ENCODE results near the gene JDP2. TPM values are rescaled to one million over a fixed set of nuclear protein-coding genes. Genes with fewer than 3 reads are reported as not detected.

The JDP2 gene
- total RNA-seq, 2 donors from 2014 or later, result 0.86 to 1.4 TPM

DNA sequence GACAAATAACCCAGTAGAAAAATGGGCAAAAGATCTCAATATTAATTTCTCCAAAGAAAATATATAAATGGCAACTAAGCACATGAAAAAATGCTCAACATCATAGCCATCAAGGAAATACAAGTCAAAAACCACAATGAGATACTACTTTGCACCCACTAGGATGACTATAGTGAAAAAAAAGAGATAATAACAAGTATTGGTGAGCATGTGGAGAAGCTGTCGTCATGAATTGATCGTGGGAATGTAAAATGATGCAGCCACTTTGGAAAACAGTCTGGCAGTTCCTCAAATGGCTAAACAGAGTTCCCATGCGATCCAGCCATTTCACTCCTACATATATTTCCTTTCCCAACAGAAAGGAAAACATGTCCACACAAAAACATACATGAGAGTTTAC is 18.1 kb downstream of the JDP2 start:
- no peak for ATAC-seq

DNA sequence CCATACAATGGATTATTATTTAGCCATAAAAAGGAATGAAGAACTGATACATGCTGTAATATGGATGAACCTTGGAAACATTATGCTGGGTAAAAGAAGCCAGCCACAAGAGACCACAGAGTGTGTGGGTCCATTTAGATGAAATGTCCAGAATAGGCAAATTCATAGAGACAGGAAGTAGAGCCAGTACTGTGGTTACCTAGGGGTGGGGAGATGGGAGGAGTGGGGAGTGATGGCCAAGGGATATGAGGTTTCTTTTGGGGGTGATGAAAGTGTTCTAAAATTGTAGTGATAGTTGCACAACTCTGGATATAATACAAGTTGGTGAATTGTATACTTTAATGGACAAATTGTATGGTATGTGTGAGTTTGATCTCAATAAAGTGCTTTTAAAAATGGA is 18.6 kb downstream of the JDP2 start:
- Mint-ChIP-seq H3K4me3 (no peak overlapping the region), H3K27ac (no peak overlapping the region), H3K27me3 (peaks cover 38% of the 10 kb centered on the region), H3K4me1 (peaks cover 6% of the 10 kb centered on the region), H3K36me3 (ENCODE audit: low read depth) (peaks cover 8% of the 10 kb centered on the region)
- no peaks in the 10 kb centered on the region for H3K9me3 ChIP-seq (ENCODE audit: control insufficient read depth, low read length, poor library complexity, severe bottlenecking)
- DNase-seq (no peak), ATAC-seq (no peak)

More for the DNA sequence above, 18.1 kb downstream of the JDP2 start:
- no peak overlapping the region for H3K27ac Mint-ChIP-seq
- no peaks in the 10 kb centered on the region for H3K9me3 ChIP-seq (ENCODE audit: control insufficient read depth, low read length, poor library complexity, severe bottlenecking)
- H3K27me3 Mint-ChIP-seq, result peaks cover 34% of the 10 kb centered on the region
- H3K4me3 Mint-ChIP-seq, result no peak overlapping the region
- DNase-seq, result no peak
- peaks cover 6% of the 10 kb centered on the region for H3K4me1 Mint-ChIP-seq
- H3K36me3 Mint-ChIP-seq (ENCODE audit: low read depth), result peaks cover 3% of the 10 kb centered on the region

DNA sequence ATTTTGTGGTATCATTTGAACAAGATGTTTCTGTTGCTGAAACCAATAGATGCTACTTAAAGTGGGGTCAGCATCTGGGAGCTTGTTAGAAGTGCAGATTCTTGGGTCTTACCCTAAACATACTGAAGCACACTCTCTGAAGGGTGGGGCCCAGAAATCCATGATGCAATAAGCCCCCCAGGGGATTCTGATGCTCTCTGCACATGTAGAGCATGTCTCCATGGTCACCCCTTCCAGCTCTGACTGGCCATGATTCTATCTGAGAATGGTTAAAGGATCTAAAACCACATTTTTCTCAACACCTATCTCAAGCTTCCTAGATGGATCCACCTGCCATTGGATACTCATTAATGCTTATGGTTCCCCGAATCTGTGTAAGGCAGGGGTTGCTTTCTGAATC is 20.4 kb downstream of the JDP2 start:
- no peak for ATAC-seq
- H3K4me3 Mint-ChIP-seq, result no peak overlapping the region
- no peaks in the 10 kb centered on the region for H3K9me3 ChIP-seq (ENCODE audit: control insufficient read depth, low read length, poor library complexity, severe bottlenecking)
- peaks cover 6% of the 10 kb centered on the region for H3K4me1 Mint-ChIP-seq
- DNase-seq, result no peak
- peaks cover 33% of the 10 kb centered on the region for H3K27me3 Mint-ChIP-seq
- H3K27ac Mint-ChIP-seq, result no peak overlapping the region
- peaks cover 8% of the 10 kb centered on the region for H3K36me3 Mint-ChIP-seq (ENCODE audit: low read depth)

DNA sequence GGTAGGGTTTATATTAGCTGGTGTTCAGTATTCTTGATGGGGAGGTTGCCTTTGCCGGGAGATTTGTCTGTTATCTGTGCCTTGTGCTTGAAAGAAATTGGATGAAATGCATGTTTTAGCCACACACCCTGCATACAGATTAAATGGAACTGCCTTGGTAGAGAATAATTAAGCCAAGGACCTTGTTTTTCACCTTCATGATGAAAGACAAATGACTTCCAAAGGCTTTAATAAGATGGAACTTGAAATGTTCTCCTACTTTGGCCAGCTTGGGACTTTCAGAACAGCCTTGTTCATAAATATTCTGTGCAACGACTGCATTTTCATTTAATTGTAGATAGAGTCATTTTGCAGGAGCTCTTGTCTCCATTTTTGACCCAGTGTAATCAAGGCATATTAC is 21.2 kb downstream of the JDP2 start:
- ATAC-seq, result no peak
- Mint-ChIP-seq H3K27ac (no peak overlapping the region), H3K4me3 (no peak overlapping the region)

DNA sequence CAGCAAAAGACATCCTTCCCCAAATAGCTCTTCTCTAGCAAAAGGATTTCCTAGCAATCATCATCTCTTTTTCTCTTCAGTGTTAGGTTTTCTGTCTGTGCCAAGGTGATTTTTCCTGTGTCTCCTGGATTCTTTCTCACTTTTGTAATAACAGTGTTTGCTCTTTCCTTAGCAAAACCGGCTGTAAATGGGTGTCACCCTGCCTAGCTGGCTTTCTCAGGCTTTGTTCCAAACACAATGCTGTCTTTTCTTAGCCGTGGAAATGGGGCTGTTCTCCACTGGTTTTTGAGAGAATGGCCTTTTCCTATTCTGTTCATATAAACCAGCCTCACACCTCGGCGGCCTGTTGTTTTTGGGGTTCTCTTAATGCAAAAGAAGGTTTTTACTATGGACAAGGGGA is 21.9 kb downstream of the JDP2 start:
- Mint-ChIP-seq H3K27me3 (peaks cover 41% of the 10 kb centered on the region), H3K4me1 (peaks cover 8% of the 10 kb centered on the region), H3K36me3 (ENCODE audit: low read depth) (peaks cover 8% of the 10 kb centered on the region), H3K27ac (no peak overlapping the region), H3K4me3 (no peak overlapping the region)
- no peak for DNase-seq
- H3K9me3 ChIP-seq (ENCODE audit: control insufficient read depth, low read length, poor library complexity, severe bottlenecking), result no peaks in the 10 kb centered on the region
- no peak for ATAC-seq

More for the DNA sequence above, 21.2 kb downstream of the JDP2 start:
- peaks cover 8% of the 10 kb centered on the region for H3K36me3 Mint-ChIP-seq (ENCODE audit: low read depth)
- H3K9me3 ChIP-seq (ENCODE audit: control insufficient read depth, low read length, poor library complexity, severe bottlenecking), result no peaks in the 10 kb centered on the region
- DNase-seq, result no peak
- H3K27me3 Mint-ChIP-seq, result peaks cover 41% of the 10 kb centered on the region
- H3K4me1 Mint-ChIP-seq, result peaks cover 6% of the 10 kb centered on the region

DNA sequence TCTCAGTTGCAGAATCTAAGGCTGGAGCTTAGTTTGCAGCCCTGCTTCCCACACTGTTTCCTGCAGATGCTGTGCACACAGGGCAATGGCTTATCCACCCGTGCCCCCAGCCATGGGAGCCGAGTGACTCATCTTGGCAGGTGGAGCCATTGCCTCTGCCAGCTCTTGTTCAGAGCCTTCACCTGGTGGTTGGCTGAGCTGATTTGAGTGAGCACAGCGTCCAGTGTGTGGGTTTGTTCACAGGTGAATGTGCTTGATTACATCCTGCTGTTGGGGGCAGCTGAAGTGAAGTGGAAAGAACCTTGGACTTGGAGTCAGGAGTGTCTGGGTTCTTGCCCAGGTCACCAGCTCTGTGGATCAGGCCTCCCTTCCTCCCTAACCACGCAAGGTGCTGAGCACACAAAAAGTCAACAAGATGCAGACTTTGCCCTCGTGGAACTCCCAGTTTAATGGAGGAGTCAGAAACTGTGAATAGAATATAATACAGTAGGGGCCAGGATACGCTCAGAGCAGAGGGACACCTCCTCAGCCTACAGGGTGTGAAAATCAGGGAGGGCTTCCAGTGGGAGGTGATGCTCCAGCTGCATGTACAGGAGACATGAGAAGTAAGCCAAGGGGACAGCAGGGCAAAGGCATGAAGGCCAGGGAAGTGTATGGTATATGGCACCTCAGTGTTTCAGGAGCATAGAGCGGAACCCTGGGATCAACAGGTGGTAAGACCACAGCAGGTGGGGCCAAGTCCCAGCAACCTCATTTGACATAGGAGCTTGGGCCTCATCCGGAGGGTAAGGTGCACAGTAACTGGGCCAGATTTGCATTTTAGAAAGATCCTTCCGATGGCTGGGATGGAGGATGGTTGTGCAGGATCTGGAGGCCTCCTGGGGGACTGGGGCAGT is 22.8 kb downstream of the JDP2 start:
- H3K36me3 Mint-ChIP-seq (ENCODE audit: low read depth), result peaks cover 8% of the 10 kb centered on the region

DNA sequence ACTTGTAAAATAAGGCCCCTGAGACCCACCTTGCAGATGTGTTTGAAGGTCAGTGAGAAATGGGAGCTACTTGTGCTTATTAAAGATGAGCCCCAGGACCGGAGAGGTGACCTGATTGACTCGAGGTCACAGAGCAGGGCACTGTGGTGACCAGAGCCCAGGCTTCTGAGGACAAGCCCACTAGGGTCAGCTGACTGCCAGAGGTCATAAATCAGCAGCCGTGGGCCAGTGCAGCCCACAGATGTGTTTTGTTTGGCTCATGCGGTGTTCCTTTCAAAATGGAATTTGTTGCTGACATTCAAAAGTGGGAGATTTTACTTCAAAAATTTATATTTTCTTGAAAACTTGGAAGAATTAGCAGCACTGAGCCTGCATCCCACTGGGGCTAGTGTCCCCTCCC is 24.5 kb downstream of the JDP2 start:
- Mint-ChIP-seq H3K4me1 (peaks cover 7% of the 10 kb centered on the region), H3K27me3 (peaks cover 44% of the 10 kb centered on the region), H3K27ac (no peak overlapping the region), H3K4me3 (no peak overlapping the region), H3K36me3 (ENCODE audit: low read depth) (peaks cover 11% of the 10 kb centered on the region)
- no peaks in the 10 kb centered on the region for H3K9me3 ChIP-seq (ENCODE audit: control insufficient read depth, low read length, poor library complexity, severe bottlenecking)
- no peak for DNase-seq
- no peak for ATAC-seq

More for the DNA sequence above, 22.8 kb downstream of the JDP2 start:
- DNase-seq (no peak), ATAC-seq (no peak)
- no peak overlapping the region for H3K4me3 Mint-ChIP-seq
- no peaks in the 10 kb centered on the region for H3K9me3 ChIP-seq (ENCODE audit: control insufficient read depth, low read length, poor library complexity, severe bottlenecking)
- peaks cover 8% of the 10 kb centered on the region for H3K4me1 Mint-ChIP-seq
- peaks cover 41% of the 10 kb centered on the region for H3K27me3 Mint-ChIP-seq
- H3K27ac Mint-ChIP-seq, result no peak overlapping the region

DNA sequence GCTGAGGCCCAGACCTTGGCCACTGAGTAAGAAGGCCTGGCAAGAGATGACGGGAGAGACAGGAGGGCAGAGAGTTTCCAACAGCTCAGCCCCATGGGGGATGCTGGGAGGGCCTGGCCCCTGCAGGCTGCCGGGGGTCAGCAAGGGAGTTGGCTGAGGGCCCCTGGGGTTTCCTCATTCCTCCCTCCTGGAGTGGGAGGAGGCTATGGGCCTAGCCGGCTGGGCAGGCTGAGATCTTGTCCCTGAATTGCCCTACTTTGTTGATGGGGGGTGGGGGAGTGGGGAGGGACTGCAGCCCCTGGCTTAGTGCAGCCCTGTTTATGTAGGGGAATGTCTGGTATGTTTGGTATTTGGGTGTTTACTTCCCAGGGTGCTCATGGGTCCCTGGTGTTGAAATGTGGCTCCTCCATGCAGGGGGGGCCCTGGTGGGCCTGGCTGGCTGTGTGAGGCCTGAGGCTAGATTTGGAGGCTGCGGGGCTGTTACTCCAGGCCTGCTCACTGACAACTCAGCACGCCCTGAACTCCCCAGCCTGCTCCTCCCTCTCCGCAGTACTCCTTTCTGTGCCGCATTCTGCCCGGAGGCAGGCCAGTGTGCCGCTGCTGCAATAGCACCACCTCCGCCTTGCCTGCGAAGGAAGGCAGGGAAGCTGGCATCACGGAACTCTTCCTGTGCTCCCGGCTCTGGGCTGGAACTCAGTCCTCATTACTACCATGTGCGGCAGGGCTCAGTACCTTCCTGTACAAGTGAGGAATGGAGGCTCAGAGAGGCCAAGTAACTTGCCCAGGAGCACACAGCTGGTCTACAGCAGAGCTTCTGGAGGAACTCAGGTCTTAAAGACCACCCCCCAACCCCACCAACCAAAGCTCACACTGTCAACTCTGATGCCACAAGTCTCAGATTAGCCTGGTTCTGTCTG is 25.3 kb downstream of the JDP2 start:
- DNase-seq (no peak), ATAC-seq (no peak)
- no peaks in the 10 kb centered on the region for H3K9me3 ChIP-seq (ENCODE audit: control insufficient read depth, low read length, poor library complexity, severe bottlenecking)
- peaks cover 11% of the 10 kb centered on the region for H3K36me3 Mint-ChIP-seq (ENCODE audit: low read depth)
- no peak overlapping the region for H3K4me3 Mint-ChIP-seq
- H3K27ac Mint-ChIP-seq, result peak overlapping the region; percentile 47
- H3K4me1 Mint-ChIP-seq, result peaks cover 7% of the 10 kb centered on the region
- H3K27me3 Mint-ChIP-seq, result peaks cover 44% of the 10 kb centered on the region

DNA sequence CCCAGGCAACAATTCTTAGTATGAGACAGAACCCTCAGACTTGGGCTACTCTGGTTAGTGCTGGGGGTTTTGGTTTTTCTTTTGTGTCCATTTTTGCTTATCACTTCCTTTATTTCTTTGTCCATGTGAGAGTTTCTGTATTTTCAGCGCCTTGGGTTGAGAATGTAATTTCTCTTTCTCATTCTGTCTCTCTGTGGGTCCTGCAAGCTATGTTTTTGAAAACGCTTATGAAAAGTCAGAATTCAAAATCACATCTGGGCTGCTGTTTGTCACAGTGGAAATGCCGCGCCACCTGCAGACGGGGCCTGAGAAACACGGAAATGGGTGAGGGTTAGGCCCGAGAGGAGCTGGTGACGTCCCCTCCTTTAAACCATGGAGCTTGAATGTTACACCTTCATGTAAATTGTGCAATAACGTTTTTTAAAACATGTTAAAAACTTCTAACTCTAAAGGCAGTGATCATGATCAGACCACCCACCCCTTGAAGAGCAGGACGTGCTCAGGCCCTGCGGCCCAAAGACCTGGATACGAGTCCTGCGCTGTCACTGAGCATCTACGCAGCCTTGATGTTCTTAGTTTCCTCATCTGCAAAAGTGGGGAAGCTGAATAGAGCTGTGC is 26.1 kb downstream of the JDP2 start:
- peaks cover 12% of the 10 kb centered on the region for H3K4me1 Mint-ChIP-seq

DNA sequence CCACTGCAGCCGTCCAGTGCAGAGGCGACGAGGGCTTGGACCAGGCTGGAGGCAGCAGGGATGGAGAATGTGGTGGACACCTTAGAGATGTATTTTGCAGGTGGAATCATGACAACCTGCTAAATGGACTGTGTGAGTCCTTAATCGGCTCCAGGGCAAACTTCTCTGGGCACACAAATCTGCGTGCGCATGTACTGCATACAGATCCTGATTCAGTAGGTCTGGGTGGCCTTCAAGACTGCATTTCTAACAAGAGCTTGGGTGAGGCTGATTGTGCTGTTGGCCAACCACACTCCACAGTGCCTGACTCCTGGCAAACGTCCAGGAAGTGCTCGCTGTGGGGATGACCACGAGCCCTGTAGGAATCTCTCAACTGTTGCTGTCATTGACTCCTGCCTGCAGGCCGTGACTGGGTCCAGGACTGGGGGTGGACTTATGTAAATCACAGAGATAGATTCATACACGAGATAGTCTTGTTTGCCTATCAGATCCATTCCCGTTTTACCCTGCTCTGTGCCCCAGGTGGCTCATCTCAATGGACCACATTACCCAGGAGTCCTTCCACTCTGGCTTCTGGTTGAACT is 27.2 kb downstream of the JDP2 start:
- H3K36me3 Mint-ChIP-seq (ENCODE audit: low read depth), result peaks cover 11% of the 10 kb centered on the region
- no peak for DNase-seq
- H3K4me1 Mint-ChIP-seq, result peaks cover 13% of the 10 kb centered on the region
- H3K27me3 Mint-ChIP-seq, result peaks cover 30% of the 10 kb centered on the region
- H3K4me3 Mint-ChIP-seq, result no peak overlapping the region
- ATAC-seq, result no peak
- H3K27ac Mint-ChIP-seq, result no peak overlapping the region
- H3K9me3 ChIP-seq (ENCODE audit: control insufficient read depth, low read length, poor library complexity, severe bottlenecking), result no peaks in the 10 kb centered on the region

More for the DNA sequence above, 26.1 kb downstream of the JDP2 start:
- no peak for ATAC-seq
- H3K36me3 Mint-ChIP-seq (ENCODE audit: low read depth), result peaks cover 11% of the 10 kb centered on the region
- peaks cover 39% of the 10 kb centered on the region for H3K27me3 Mint-ChIP-seq
- H3K9me3 ChIP-seq (ENCODE audit: control insufficient read depth, low read length, poor library complexity, severe bottlenecking), result no peaks in the 10 kb centered on the region
- no peak for DNase-seq
- H3K4me3 Mint-ChIP-seq, result no peak overlapping the region
- H3K27ac Mint-ChIP-seq, result peak overlapping the region; percentile 47

DNA sequence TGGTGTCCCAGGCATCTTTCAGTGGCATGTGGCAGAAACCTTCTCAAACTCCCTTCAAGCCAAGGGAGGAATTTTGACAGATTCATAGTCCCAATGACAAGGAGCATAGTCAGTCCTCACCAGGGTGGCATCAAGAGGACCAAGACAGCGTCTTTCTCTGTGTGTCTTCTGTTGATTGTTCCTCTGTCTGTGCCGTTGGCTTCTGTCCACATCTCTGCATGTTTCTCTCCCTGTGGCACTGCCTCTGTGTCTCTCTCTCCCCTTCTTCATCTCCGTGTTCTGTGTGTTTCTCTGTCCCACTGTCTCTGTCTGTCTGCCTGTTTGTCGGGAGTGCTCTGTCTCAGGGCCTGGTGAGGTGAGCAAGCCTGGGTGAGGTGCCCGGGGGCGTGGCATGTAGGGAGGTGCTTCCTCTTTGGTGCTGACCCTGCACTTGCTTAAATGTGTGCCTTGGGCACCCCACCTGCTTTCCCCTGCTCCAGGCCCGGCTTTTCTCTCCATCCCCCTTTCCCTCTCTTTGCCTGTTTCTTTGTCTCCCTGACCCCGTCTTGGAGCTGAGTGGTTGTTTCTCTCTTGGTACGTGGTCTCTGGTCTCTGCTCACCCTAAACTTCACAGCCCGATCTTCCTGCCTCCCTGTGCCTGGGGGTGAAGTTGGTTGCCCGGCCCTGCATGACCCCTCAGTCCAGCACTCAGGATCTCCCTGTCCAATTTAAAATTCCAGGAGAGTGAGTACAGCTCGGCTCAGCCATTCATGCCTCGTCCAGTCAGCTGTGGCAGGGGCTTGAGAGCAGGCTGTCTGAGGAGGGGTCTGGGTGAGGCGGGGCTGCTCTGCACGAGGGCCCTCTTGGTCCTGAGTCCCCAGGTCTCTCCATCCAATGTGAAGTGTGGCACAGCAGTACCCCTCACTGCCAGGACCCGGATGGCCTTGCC is 28.5 kb downstream of the JDP2 start:
- no peak overlapping the region for H3K4me3 Mint-ChIP-seq
- peaks cover 18% of the 10 kb centered on the region for H3K27me3 Mint-ChIP-seq
- H3K36me3 Mint-ChIP-seq (ENCODE audit: low read depth), result peaks cover 4% of the 10 kb centered on the region
- DNase-seq, result no peak
- no peak overlapping the region for H3K27ac Mint-ChIP-seq
- ATAC-seq, result no peak
- H3K4me1 Mint-ChIP-seq, result peaks cover 13% of the 10 kb centered on the region
- H3K9me3 ChIP-seq (ENCODE audit: control insufficient read depth, low read length, poor library complexity, severe bottlenecking), result no peaks in the 10 kb centered on the region

DNA sequence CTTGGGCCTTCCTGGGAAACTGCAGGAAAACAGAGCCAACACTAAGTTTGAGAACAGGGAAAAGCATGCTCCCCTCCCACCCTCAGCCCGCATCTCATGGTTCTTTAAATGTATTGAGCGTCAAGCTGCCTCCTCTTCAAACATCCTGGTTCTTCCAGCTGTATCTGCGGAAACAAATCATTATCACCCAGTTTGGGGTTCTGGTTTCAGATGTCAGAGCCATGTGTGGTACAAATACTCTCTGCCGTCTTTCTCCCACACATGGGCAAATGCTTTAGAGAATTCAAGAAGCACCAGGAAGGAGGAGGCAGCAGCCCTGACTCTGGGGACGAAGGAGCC is 29.1 kb downstream of the JDP2 start:
- ATAC-seq (no peak), DNase-seq (no peak)
- no peaks in the 10 kb centered on the region for H3K9me3 ChIP-seq (ENCODE audit: control insufficient read depth, low read length, poor library complexity, severe bottlenecking)
- Mint-ChIP-seq H3K27me3 (peaks cover 16% of the 10 kb centered on the region), H3K27ac (no peak overlapping the region), H3K36me3 (ENCODE audit: low read depth) (peaks cover 3% of the 10 kb centered on the region), H3K4me1 (peaks cover 13% of the 10 kb centered on the region), H3K4me3 (no peak overlapping the region)
